T-helper 2 cell (primary cell): ENCODE data around the gene SERTAD2.

Source experiments
- DNase-seq, 5 experiments: peaks; one replicate each; pipeline versions ENCODE4 v3.0.0 to v3.0.0-alpha.2; 2012 to 2022

The SERTAD2 gene

GRCh38 chr2:64581777-64582539 lies 71.8 kb downstream of the SERTAD2 start:
- DNase-seq = no peak
